ENCODE data around the gene SLC20A1.

DNA sequence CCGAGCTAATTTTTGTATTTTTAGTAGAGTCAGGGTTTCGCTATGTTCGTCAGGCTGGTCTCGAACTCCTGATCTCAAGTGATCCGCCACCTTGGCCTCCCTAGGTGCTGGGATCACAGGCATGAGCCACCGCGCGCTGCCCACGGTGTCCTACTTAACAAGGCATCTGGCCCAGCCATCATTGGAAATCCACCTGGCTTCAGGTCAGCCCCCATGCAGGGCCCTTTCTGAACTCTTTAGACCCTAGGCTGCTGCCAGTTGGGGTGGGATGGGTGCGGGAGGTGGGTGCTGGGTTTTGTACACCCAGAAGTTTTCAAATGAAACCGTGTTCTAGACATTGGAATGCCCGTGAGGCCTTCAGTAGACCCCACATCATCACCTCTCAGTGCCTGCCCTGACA is 48.4 kb downstream of the SLC20A1 start:
- no peak for TF ChIP-seq POLR2A (IDR thresholded peaks at IDR 0.05)
- TF ChIP-seq, protein P1, sequence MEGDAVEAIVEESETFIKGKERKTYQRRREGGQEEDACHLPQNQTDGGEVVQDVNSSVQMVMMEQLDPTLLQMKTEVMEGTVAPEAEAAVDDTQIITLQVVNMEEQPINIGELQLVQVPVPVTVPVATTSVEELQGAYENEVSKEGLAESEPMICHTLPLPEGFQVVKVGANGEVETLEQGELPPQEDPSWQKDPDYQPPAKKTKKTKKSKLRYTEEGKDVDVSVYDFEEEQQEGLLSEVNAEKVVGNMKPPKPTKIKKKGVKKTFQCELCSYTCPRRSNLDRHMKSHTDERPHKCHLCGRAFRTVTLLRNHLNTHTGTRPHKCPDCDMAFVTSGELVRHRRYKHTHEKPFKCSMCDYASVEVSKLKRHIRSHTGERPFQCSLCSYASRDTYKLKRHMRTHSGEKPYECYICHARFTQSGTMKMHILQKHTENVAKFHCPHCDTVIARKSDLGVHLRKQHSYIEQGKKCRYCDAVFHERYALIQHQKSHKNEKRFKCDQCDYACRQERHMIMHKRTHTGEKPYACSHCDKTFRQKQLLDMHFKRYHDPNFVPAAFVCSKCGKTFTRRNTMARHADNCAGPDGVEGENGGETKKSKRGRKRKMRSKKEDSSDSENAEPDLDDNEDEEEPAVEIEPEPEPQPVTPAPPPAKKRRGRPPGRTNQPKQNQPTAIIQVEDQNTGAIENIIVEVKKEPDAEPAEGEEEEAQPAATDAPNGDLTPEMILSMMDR (IDR thresholded peaks at IDR 0.05) = no peak

Measured in prostate gland (tissue), 2 donors.